Activated CD4-positive, CD25-positive, alpha-beta regulatory T cell treated with anti-CD3 and anti-CD28 coated beads, Interleukin-2, amount 50 U/mL, for 24 hours (primary cell): Measurements from ENCODE around the gene C5AR1.
A peak's percentile ranks its signal among the peaks of the same experiment; 100 is the strongest.
"Not testable (repeated sequence)": the region's sequence is repeated elsewhere in the genome, so short reads cannot be mapped to it uniquely, and the experiment has no call there.

ENCODE experiments used
- ATAC-seq, 2 donors: fragments of 150-1000 bp; cut with Tn5 transposase; one replicate each; pipeline ENCODE4 v1.10.0; 2021; ENCODE audit warnings: mild to moderate bottlenecking in 1 of 2, moderate library complexity in 1 of 2

Gene C5AR1

DNA sequence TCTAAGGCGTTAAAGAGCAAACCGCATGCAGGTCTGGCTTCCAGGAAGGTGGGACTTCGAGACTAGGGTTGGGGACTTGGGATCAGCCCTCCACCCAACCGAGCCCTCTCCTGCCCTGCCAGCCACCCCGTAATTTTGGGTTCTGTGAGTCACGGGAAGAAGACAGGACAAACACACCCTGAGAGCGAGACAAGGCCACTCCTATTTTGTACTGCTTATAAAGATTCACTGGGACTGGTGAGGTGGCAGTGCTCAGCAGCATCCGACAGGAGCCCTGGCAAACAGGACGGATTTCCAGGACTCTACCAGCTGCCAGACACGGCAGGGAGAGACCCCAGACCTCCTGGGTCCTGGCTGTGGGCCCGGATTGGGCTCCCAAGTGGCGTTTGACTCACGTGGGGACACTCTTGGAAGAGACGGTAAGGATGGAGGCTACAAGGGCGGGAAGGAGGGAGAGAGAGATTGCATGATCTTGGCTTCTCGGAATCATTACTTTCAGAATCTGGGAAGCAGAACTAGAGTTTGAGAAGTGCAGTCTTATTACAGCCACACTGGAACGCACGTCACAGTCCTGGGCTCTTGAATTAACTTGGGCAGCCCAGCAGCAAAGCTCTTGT is 22.4 kb downstream of the C5AR1 start, which contains the start of gene C5AR2:
Gene C5AR2, plus strand, starts transcription at position 245 of the 617 bp plus-strand sequence. CDS start 8,625 bp downstream, outside the sequence.
- ATAC-seq = no peak

DNA sequence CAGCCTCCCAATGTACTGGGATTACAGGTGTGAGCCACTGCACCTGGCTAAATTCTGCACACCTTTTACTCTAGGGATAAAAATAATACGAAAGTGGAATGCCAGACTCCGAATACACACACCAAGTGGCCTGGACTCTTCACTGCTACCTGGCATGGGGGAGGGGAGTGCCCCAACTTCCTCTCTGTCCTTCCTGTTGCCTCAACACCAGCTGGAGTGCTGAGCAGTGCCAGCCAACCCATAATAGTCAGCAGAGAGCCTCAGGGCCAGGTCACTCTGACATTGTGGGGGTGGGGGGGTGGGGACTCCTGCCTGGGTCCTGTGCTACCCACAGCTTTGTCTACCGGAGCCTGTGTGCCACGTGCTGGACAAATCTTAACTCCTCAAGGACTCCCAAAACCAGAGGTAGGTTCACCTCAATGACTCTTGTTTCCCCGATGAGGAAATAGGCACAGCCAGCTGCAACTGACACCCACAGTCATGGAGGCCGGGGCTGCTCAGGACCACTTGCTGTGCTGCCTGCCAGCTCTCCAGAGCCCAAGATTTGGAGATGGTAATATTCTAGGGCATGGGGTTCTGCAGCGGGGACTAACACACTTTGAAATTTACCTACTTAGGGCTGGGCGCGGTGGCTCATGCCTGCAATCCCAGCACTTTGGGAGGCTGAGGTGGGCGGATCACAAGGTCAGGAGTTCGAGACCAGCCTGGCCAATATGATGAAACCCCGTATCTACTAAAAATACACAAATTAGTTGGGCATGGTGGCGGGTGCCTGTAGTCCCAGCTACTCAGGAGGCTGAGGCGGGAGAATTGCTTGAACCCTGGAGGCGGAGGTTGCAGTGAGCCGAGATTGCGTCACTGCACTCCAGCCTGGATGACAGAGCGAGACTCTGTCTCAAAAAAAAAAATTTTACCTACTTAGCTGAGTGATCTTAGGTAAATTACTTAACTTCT is 27.4 kb downstream of the C5AR1 start:
- peak in 1 of 2 donors; percentile 51 for ATAC-seq

DNA sequence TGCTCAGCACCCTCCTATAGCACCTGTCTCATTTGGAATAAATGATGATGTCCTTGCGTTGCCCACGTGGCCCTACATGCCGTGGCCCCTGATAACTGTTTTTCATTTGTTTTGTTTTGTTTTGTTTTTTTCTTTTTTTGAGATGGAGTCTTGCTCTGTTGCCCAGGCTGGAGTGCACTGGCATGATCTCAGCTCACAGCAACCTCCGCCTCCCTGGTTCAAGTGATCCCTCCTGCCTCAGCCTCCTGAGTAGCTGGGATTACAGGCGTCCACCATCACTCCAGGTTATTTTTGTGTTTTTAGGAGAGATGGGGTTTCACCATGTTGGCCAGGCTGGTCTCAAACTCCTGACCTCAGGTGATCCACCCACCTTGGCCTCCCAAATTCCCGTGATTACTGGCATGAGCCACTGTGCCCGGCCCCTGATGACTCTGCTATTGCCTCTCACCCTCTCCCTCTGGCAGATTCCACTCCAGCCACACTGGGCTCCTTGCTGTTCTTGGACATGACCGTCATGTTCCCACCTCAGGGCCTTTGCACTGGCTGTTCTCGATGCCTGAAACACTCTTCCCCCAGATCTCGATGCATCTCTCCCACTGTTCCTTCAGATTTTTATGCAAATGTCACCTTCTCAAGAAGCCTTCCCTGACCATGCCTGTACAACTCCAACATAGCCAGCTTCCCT is 29.7 kb downstream of the C5AR1 start:
- no peak for ATAC-seq

DNA sequence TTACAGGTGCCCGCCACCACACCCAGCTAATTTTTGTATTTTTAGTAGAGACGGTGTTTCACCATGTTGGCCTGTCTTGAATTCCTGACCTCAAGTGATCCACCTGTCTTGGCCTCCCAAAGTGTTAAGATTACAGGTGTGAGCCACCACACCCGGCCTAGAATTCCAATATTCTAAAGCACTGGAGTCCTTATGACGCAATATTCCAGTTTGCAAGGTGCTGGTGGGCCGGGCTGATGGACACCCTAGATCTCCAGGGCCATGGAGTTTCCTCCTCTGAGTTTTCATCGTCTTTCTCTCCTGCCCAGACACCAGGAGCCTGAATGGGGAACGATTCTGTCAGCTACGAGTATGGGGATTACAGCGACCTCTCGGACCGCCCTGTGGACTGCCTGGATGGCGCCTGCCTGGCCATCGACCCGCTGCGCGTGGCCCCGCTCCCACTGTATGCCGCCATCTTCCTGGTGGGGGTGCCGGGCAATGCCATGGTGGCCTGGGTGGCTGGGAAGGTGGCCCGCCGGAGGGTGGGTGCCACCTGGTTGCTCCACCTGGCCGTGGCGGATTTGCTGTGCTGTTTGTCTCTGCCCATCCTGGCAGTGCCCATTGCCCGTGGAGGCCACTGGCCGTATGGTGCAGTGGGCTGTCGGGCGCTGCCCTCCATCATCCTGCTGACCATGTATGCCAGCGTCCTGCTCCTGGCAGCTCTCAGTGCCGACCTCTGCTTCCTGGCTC is 31.0 kb downstream of the C5AR1 start:
- no peak for ATAC-seq

DNA sequence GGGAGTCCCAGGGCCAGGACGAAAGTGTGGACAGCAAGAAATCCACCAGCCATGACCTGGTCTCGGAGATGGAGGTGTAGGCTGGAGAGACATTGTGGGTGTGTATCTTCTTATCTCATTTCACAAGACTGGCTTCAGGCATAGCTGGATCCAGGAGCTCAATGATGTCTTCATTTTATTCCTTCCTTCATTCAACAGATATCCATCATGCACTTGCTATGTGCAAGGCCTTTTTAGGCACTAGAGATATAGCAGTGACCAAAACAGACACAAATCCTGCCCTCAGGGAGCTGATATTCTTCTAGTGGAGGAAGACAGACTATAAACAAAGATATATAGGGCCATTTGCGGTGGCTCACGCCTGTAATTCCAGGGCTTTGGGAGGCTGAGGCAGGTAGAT is 32.1 kb downstream of the C5AR1 start:
- no peak for ATAC-seq

DNA sequence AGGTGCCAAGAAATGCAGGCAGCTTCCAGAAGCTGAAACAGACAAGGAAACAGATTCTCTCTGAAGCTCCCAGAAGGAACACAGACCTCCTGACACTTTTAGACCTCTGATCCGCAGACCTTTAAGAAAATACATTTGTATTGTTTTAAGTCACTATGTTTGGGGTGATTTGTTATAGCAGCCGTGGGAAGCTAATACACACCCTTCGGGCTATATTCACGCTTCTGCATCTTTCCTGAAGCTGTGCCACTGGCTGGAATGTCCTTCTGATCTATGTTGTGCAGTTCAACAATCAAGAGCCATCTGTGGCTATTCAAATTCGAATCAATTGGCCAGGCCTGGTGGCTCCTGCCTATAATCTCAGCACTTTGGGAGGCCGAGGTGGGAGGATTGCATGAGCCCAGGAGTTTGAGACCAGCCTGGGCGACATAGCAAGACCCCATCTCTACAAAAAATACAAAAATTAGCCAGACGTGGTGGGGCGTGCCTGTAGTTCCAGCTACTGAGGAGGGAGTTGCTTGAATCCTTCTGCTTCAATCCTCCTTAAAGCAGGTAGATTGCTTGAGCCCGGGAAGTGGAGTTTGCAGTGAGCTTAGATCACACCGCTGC is 33.6 kb downstream of the C5AR1 start:
- ATAC-seq = no peak

DNA sequence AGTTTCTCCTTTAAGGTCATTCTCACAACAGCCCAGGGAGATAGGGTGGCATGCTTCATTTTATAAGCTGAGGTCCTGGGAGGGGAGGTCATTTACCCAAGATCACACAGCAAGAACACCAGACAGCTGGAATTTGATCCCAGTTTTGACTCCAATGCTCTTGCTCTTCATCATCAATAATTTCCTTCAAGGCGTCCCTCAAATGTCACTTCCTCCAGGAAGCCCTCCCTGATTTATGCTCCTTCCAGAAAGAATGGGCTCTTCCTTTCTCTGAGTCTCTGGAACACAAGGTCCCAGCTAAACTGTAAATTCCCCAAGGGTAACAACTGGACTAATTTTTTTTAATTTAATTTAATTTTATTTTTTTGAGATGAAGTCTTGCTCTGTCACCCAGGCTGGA is 34.8 kb downstream of the C5AR1 start:
- ATAC-seq = no peak

DNA sequence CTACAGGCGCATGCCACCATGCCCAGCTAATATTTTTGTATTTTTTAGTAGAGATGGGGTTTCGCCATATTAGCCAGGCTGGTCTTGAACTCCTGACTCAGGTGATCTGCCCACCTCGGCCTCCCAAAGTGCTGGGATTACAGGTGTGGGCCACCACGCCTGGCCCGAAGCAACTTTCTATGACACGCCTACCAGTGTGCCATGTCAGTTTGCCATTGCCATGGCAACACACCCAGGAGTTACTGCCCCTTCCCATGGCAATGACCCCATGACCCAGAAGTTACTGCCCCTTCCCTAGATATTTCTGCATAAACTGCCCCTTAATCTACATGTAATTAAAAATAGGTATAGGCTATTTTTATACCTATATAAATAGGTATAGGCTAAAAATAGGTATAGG is 36.4 kb downstream of the C5AR1 start:
- ATAC-seq = not testable (repeated sequence)

DNA sequence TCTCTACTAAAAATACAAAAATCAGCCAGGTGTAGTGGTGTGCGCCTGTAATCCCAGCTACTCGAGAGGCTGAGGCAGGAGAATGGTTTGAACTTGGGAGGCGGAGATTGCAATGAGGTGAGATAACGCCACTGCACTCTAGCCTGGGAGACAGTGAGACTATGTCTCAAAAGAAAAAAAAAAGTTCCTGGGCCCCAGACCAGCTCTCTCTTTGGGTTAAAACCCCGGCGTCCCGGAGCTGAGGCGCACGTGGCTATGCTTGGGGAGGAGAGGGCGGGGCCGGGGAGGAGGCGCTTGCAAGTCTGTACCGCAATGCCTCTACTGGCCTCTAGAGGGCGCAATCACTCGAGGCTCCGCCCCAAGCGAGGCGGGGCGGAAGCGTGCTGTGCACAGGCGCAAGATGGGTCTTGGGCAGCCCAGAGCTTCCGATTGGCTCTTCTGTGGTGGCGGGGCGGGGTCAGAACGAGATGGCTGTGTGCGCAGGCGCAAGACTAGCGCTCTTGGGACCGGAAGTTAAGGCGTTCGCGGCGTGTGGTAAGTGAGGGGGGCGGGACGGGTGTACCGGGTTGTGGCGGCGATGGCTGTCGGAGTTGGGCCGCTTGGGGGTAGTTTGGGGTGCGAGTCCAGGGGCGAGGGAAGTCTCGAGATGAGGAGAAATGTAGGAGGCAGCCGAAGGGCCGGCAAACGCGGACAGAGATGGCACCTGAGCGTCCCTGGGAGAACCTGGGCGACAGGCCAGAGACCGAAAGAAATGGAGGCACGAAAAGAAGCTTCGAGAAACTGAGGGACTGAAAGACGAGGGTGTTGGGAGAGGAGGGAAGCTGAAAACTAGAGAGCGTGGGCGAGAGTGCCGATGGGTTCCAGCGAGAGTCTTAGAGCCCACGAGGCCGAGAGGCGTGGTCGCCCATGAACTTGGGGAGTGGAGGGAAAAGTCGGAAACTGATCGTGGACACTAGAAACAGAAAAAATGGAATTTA is 39.4 kb downstream of the C5AR1 start, which contains the start of gene DHX34:
Gene DHX34, plus strand, starts transcription at position 497 of the 977 bp plus-strand sequence. CDS start 3,716 bp downstream, outside the sequence.
- peak; percentile 94 to 96 for ATAC-seq

DNA sequence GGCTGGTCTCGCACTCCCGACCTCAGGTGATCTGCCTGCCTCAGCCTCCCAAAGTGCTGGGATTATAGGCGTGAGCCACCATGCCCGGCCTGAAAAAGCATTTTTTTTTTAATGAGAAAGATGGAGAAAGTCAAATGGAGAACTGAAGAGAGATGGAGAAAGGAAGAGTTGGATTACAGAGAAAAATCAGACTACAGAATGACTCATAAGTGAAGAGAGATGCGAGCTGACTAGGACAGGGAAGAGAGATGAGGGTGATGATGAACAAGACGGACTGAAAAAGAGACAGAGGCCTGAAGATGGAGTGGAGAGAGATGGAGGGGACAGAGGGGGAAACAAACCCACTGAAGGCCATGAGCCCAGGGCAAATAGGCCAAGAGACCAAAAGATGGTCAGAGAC is 41.0 kb downstream of the C5AR1 start:
- no peak for ATAC-seq

DNA sequence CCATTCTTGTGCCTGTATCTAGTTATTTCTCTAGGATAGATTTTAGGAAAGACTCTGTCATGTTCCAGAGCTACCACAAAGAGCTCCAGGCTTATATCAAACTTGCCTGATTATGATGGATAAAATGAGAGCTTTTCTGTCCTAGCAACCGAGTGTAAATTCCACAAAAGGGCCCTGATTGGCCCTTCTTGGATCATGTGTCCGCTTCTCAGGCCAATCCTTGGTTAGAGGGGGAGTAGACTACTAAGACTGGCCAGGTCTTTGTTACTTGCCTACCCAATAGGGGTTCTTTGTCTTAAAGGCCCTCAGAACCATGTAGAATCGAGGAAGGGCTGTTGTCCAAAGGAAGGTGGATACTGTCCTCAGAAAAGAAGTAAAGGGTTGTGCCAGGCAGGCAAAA is 41.9 kb downstream of the C5AR1 start:
- ATAC-seq = no peak

DNA sequence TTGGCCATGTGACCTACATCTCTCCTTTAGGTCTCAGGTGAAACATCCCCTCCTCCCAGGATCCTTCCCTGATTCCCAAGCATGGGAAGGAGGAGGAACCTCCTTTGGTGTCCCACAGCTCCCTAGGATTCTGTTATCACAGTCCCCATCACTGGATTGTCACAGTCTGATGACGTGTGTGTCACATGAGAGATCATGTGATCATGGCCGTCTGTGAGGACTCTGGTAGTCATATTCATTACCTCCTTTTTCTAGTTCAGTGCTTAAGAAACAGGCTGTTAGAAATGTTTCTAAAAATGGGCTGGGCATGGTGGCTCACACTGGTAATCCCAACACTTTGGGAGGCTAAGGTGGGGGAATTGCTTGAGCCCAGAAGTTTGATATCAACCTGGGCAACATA is 42.4 kb downstream of the C5AR1 start:
- ATAC-seq = no peak

DNA sequence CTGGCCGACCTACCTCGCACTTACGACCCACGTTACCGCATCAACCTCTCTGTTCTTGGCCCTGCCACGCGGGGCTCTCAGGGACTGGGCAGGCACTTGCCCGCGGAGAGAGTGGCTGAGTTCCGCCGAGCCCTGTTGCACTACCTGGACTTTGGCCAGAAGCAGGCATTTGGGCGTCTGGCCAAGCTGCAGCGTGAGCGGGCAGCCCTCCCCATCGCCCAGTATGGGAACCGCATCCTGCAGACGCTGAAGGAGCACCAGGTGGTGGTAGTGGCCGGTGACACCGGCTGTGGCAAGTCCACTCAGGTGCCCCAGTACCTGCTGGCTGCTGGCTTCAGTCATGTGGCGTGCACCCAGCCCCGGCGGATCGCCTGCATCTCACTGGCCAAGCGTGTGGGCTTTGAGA is 43.6 kb downstream of the C5AR1 start:
- no peak for ATAC-seq

DNA sequence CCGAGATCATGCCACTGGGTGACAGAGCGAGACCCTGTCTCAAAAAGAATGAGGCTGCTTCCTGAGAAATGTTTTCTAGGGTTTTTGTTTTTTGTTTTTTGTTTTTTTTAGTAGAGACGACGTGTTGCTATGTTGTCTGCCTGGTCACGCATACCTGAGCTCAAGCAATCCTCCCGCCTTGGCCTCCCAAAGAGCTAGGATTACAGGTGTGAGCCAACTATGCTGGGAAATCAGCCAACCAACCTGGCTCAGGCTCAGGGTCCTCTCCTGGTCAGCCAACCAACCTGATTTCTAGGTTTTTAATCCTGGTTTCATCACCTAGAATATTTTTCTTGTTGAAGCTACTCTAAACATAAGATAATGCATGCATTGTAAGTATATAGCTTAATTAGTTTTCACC is 47.2 kb downstream of the C5AR1 start:
- ATAC-seq = no peak

DNA sequence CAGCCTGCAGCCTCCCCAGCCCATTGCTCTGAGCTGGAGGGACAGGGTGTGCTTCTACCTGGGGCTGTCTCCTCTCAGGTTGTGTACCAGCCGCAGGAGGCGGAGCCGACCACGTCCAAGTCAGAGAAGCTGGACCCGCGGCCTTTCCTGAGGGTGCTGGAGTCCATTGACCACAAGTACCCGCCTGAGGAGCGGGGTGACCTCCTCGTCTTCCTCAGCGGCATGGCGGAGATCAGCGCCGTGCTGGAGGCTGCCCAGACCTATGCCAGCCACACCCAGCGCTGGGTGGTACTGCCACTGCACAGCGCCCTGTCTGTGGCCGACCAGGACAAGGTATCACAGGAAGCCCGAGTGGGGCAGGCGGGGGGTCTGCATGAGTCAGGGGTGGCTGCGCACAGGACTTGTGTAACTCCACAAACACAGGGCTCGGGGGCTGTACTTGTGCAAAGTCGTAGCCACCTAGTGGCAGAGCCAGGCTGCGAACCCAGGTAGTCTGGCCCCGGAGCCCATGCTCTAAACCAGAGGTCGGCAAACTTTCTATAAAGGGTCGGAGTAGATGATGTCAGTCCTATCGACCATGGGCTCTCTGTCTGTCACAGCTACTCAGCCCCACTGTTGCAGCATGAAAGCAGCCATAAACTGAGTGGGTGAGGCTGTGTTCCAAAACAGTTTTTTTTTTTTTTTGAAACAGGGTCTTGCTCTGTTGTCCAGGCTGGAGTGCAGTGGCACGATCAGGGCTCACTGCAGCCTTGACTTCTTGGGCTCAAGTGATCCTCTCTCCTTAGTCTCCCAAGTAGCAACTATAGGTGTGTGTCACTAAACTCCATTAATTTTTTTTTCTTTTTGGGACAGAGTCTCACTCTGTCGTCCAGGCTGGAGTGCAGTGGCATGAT is 48.4 kb downstream of the C5AR1 start:
- no peak for ATAC-seq

DNA sequence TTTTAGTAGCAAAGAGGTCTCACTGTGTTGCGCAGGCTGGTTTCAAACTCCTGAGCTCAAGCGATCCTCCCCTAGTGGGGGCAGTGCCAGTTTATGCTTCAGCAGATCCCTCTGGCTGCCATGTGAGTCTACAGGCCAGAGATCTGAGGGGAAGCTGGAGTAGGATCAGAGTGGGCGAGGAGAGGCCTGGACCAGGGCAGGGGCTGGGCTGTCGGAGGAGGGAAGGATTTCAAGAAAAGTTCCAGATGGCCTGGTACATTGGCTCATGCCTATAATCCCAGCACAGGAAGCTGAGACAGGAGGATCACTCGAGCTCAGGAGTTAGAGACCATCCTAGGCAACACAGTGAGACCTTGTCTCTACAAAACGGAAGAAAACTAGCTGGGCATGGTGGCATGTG is 49.3 kb downstream of the C5AR1 start:
- ATAC-seq = no peak

DNA sequence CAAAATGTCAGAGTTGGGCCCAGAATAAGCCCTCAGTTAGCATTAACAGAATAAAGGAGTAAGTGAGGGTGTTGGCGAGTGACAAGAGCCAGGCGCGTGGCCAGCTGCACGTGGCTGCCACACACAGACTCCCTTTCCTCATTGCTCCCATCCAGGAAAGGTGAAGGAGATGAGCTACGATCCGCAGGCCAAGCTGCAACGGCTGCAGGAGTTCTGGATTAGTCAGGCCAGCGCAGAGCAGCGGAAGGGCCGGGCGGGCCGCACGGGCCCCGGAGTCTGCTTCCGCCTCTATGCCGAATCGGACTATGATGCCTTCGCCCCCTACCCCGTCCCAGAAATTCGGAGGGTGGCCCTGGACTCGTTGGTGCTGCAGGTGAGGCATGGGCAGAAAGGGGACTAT is 52.7 kb downstream of the C5AR1 start:
- no peak for ATAC-seq

DNA sequence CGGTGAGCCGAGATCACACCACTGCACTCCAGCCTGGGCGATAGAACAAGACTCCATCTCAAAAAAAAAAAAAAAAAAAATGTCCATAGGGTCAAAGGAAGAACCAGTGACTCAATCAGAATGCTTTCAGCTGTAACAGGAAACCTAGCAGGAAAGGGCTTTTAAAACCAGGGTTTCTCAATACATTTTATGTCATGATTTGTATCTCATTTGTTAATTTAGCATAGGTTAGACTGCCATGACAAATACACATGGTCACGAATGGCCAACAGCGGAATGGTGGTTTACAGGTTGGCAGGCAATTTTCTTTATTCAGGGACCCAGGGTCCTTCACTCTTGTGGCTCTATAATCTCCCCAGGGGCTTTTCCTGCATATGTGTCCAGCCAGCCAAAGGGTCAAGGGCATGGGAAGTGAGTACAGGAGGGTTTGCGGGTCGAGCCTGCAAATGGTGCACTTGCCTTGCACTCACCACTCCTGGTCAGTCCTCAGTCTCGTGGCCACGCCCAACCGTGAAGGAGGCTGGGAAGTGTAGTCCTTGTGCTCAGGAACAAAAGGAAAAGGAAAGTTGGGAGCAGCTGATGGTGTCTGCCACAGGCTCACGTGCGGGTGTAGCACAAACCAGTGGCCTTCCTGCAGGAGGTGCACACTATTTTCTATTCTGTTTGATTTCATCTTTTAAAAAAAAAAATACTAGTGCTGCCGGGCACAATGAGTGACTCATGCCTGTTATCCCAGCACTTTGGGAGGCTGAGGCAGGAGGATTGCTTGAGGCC is 54.3 kb downstream of the C5AR1 start:
- ATAC-seq = no peak

DNA sequence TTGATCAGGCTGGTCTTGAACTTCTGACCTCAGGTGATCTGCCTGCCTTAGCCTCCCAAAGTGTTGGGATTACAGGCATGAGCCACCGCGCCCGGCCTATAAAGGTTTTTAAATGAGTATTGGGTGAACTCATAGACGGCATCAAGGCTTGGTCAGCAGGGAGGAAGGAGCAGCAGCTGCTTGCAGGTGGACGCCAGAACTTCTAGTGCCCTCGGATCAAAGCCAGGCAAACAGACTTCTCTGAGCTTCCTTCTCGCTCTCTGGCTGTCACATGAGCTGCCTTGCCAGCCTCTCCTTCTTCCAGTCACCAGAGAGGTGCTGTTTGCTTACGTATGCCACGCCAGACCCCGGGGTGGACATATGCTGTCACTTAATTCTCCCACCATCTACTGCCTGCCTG is 55.8 kb downstream of the C5AR1 start:
- ATAC-seq = not testable (repeated sequence)
